ENCODE data around the gene TRAF2.

The TRAF2 gene

GRCh38 chr9:136847826-136848392 is 38.4 kb upstream of the TRAF2 start:
- DNase-seq = peak; percentile 90

GRCh38 chr9:136848393-136849037 is 37.8 kb upstream of the TRAF2 start:
- DNase-seq = peak; percentile 79

DNA sequence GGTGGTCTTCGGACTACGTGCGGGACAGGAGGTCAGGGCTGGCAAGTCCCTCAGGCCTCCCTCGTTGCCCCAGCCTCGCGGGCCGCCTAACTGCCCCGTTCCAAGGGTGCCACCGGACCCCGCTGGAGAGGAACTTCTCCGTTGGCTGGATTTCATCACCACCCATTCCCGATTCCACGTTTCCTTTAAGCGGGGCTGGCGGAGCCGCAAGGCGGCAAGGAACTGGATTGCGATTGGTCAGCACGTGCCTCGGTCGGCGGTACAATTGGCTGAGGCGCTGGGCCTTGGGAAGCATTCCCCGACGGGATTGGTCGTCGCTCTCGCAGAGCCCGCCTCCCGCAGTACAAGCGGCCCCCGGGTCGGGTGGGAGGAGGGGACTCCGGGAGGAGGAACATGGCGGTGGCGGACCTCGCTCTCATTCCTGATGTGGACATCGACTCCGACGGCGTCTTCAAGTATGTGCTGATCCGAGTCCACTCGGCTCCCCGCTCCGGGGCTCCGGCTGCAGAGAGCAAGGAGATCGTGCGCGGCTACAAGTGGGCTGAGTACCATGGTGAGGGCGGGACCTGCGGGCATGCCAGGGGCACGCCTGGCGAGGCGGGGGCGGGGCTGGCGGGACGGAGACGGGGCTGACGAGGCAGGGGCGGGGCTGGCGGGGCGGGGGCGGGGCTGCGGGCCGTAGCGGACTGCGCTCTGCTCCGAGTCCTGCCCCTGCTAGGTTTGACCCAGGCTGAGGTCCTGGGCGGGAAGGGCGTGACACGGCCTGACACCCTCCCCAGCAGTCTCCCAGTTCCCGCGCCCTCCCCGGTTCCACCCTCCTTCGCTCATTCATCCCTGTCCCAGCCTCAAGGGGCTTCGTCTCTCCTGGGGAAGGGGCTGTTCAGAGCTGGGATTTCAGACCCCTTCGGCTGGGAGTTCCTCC is 37.0 kb upstream of the TRAF2 start, which contains the start of gene PHPT1:
Gene PHPT1 (plus strand): TSS at position 372 of the 922 bp plus-strand sequence. CDS start 22 bp downstream, at position 394.
- DNase-seq = peak; percentile 99

- DNase-seq = no peak
These were observed 36.1 kb upstream of the TRAF2 start for GRCh38 chr9:136849960-136850865.

- no peak for DNase-seq
These were observed 35.2 kb upstream of the TRAF2 start for GRCh38 chr9:136850866-136851775.

DNA sequence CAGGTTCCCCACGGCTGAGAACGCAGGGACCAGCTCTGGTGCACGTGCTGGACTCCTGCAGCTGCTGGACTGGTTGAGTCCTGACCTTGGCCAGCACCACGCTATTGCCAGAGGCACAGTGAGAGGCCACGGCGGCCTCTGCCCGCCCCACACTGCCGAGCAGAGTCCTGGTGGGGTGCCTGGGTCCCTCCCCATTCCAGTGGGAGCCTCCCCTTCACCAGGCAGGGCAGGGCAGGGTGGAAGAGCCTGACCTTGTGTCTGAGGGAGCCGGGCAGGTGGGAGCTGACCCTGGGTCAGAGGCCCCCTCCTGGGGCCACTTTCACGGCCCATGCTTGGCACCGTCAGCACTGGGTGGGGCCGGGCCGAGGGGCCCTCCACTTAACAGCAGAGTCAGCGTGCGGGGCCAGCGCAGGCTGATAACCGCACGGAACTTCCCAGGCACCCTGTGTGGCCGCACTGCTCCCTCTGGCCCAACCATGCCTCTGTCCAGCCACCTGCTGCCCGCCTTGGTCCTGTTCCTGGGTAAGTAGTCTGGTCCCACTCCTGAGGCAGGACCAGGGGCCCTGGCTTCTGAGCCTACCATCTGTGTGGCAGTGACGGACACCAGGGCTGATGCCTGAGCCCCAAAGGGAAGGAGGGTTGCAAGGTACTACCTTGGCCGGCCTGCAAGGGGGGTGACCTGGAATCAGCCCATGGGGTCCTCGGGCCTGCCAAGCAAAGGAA is 34.2 kb upstream of the TRAF2 start, which contains the start of gene MAMDC4:
Gene MAMDC4 (plus strand): TSS at position 406 of the 723 bp plus-strand sequence. CDS start 71 bp downstream, at position 477.
- DNase-seq = no peak

GRCh38 chr9:136852664-136853595 is 33.4 kb upstream of the TRAF2 start:
- no peak for DNase-seq

- no peak for DNase-seq
These were observed 32.7 kb upstream of the TRAF2 start for GRCh38 chr9:136853596-136854112.

GRCh38 chr9:136854113-136854841 is 32.0 kb upstream of the TRAF2 start:
- DNase-seq = no peak

DNA sequence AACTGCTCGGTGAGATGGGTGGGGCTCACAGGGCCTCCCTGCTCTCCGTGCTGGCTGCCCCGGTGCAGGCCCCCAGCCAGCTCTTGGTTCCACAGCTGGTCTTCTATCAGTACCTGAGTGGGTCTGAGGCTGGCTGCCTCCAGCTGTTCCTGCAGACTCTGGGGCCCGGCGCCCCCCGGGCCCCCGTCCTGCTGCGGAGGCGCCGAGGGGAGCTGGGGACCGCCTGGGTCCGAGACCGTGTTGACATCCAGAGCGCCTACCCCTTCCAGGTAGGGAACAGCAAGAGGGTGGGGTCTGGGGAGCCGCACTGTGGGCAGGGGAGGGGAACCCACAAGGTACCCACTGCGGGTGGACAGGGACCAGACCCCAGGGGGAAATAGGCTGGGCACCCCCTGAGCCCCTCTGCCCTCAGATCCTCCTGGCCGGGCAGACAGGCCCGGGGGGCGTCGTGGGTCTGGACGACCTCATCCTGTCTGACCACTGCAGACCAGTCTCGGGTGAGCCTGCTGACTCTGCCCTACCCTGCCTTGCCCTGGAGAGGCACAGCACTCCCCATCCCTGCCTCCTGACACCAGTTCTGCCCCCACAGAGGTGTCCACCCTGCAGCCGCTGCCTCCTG is 31.4 kb upstream of the TRAF2 start:
- DNase-seq = no peak

- DNase-seq = no peak
These were observed 30.7 kb upstream of the TRAF2 start for GRCh38 chr9:136855461-136856078.

GRCh38 chr9:136856079-136856476 is 30.2 kb upstream of the TRAF2 start:
- no peak for DNase-seq

GRCh38 chr9:136856541-136857141 is 29.7 kb upstream of the TRAF2 start:
- no peak for DNase-seq

- DNase-seq = no peak
These were observed 29.1 kb upstream of the TRAF2 start for GRCh38 chr9:136857166-136857565.

GRCh38 chr9:136857581-136858412 is 28.5 kb upstream of the TRAF2 start:
- no peak for DNase-seq

GRCh38 chr9:136858452-136858843 is 27.9 kb upstream of the TRAF2 start:
- DNase-seq = no peak

Data from activated CD8-positive, alpha-beta memory T cell treated with anti-CD3 and anti-CD28 coated beads for 24 hours (primary cell).